Endothelial cell (in vitro differentiated cells): Measurements from ENCODE around the gene COL13A1. TPM values are rescaled to one million over a fixed set of nuclear protein-coding genes. Genes with fewer than 3 reads are reported as not detected.

Experiments
- DNase-seq: peaks from one replicate; pipeline ENCODE4 v3.0.0; 2021; ENCODE audit warnings: low spot score
- H3K27ac Mint-ChIP-seq: one replicate; pipeline ENCODE4 v1.8.0; 2021; ENCODE audit warnings: mixed read lengths, inconsistent platforms; ENCODE audit not compliant: unreplicated experiment
- H3K27me3 Mint-ChIP-seq: one replicate; pipeline ENCODE4 v1.8.0; 2021; ENCODE audit warnings: mild to moderate bottlenecking, moderate library complexity, mixed read lengths, inconsistent platforms; ENCODE audit not compliant: unreplicated experiment
- H3K36me3 Mint-ChIP-seq: one replicate; pipeline ENCODE4 v1.8.0; 2021; ENCODE audit warnings: mild to moderate bottlenecking, low read depth, mixed read lengths, inconsistent platforms; ENCODE audit not compliant: unreplicated experiment
- H3K4me1 Mint-ChIP-seq: one replicate; pipeline ENCODE4 v1.8.0; 2021; ENCODE audit warnings: mild to moderate bottlenecking, mixed read lengths, inconsistent platforms; ENCODE audit not compliant: unreplicated experiment
- H3K4me3 Mint-ChIP-seq: one replicate; pipeline ENCODE4 v1.8.0; 2021; ENCODE audit warnings: mild to moderate bottlenecking, mixed read lengths, inconsistent platforms; ENCODE audit not compliant: unreplicated experiment
- H3K9me3 Mint-ChIP-seq: one replicate; pipeline ENCODE4 v1.8.0; 2021; ENCODE audit warnings: mixed read lengths, inconsistent platforms; ENCODE audit not compliant: unreplicated experiment
- CTCF ChIP-seq: fragments of 200-600 bp; sonication (generic); IDR thresholded peaks from one replicate; pipeline ENCODE4 v1.5.0; 2021; ENCODE audit warnings: antibody characterized with exemption; ENCODE audit not compliant: unreplicated experiment
- total RNA-seq: library from RNA; stranded (reverse); fragmentation: NEBNext Ultra II Directional; extraction: Animal tissue kit (Norgen Biotek cat#: 25700); gene quantifications from one replicate; pipeline ENCODE4 v1.2.1, GENCODE V29; 2021; ENCODE audit not compliant: unreplicated experiment

Gene COL13A1
- total RNA-seq, 1 donor from 2014 or later = 22.6 TPM

GRCh38 chr10:69863580-69863979, 61.9 kb downstream of the COL13A1 start:
- TF ChIP-seq CTCF = no peak
- Mint-ChIP-seq H3K27me3 (peaks cover 9% of the 10 kb centered on the region), H3K36me3 (no peaks in the 10 kb centered on the region), H3K4me3 (no peak overlapping the region), H3K4me1 (peaks cover 42% of the 10 kb centered on the region), H3K9me3 (no peaks in the 10 kb centered on the region), H3K27ac (no peak overlapping the region)
- no peak for DNase-seq

GRCh38 chr10:69864321-69864720, 62.6 kb downstream of the COL13A1 start:
- Mint-ChIP-seq H3K4me1 (peaks cover 48% of the 10 kb centered on the region), H3K27ac (no peak overlapping the region), H3K36me3 (no peaks in the 10 kb centered on the region), H3K27me3 (peaks cover 8% of the 10 kb centered on the region), H3K9me3 (no peaks in the 10 kb centered on the region), H3K4me3 (no peak overlapping the region)
- DNase-seq = no peak
- no peak for TF ChIP-seq CTCF

- TF ChIP-seq CTCF = no peak
- Mint-ChIP-seq H3K4me3 (no peak overlapping the region), H3K9me3 (no peaks in the 10 kb centered on the region), H3K27ac (no peak overlapping the region), H3K4me1 (peaks cover 45% of the 10 kb centered on the region), H3K36me3 (no peaks in the 10 kb centered on the region), H3K27me3 (peaks cover 9% of the 10 kb centered on the region)
- no peak for DNase-seq
Observed at GRCh38 chr10:69865450-69865849, 63.7 kb downstream of the COL13A1 start.

- Mint-ChIP-seq H3K36me3 (no peaks in the 10 kb centered on the region), H3K4me3 (no peak overlapping the region), H3K4me1 (peaks cover 46% of the 10 kb centered on the region), H3K27me3 (peaks cover 9% of the 10 kb centered on the region), H3K9me3 (no peaks in the 10 kb centered on the region), H3K27ac (peak overlapping the region; percentile 81)
- DNase-seq = no peak
- TF ChIP-seq CTCF = no peak
Observed at GRCh38 chr10:69866246-69866687, 64.6 kb downstream of the COL13A1 start.

GRCh38 chr10:69866688-69867461, 65.2 kb downstream of the COL13A1 start:
- peaks cover 11% of the 10 kb centered on the region for H3K27me3 Mint-ChIP-seq
- H3K4me1 Mint-ChIP-seq = peaks cover 41% of the 10 kb centered on the region
- H3K36me3 Mint-ChIP-seq = no peaks in the 10 kb centered on the region
- TF ChIP-seq CTCF = no peak
- no peaks in the 10 kb centered on the region for H3K9me3 Mint-ChIP-seq
- peak overlapping the region; percentile 81 for H3K27ac Mint-ChIP-seq
- H3K4me3 Mint-ChIP-seq = no peak overlapping the region
- DNase-seq = peak; percentile 47
